ENCODE data around the gene NDRG4. TPM values are rescaled to one million over a fixed set of nuclear protein-coding genes. Genes with fewer than 3 reads are reported as not detected.
"Not testable (repeated sequence)": the region's sequence is repeated elsewhere in the genome, so short reads cannot be mapped to it uniquely, and the experiment has no call there.

The NDRG4 gene
- total and polyA plus RNA-seq, 2 experiments from 2014 or later = 48.0 to 62.3 TPM

- no peak for DNase-seq (ENCODE audit: low read depth in 1 of 2, low spot score in 1 of 2)
- Histone ChIP-seq H3K27me3 (no peaks in the 10 kb centered on the region), H3K36me3 (no peaks in the 10 kb centered on the region), H3K4me1 (ENCODE audit: low read depth) (peaks cover 9% of the 10 kb centered on the region), H3K27ac (no peak overlapping the region), H3K4me3 (no peak overlapping the region), H3K9me3 (ENCODE audit: low read depth) (no peaks in the 10 kb centered on the region)
- no peak for TF ChIP-seq CTCF (IDR thresholded peaks at IDR 0.05; ENCODE audit: low read depth, low read length)
These were observed 9.9 kb upstream of the NDRG4 start for GRCh38 chr16:58490065-58490464.

DNA sequence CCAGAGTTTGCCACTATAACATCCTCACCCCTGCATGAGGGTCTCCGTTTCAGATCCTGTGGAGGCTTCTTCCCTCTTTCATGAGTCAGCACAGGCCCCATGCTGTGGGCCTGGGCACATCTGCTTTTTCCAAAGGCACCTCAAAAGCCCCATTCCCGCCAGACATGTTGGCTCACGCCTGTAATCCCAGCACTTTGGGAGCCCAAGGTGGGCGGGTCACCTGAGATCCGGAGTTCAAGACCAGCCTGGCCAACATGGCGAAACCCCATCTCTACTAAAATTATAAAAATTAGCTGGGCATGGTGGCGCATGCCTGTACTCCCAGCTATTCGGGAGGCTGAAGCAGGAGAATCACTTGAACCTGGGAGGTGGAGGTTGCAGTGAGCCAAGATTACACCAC is 9.4 kb upstream of the NDRG4 start:
- not testable (repeated sequence) for H3K9me3 ChIP-seq (ENCODE audit: low read depth); DNase-seq (ENCODE audit: low read depth in 1 of 2, low spot score in 1 of 2); H3K4me1 ChIP-seq (ENCODE audit: low read depth); H3K27me3 ChIP-seq; H3K36me3 ChIP-seq; H3K4me3 ChIP-seq; H3K27ac ChIP-seq

- no peaks in the 10 kb centered on the region for H3K9me3 ChIP-seq (ENCODE audit: low read depth)
- H3K4me1 ChIP-seq (ENCODE audit: low read depth) = no peaks in the 10 kb centered on the region
- no peak overlapping the region for H3K4me3 ChIP-seq
- H3K27ac ChIP-seq = no peak overlapping the region
- DNase-seq (ENCODE audit: low read depth in 1 of 2, low spot score in 1 of 2) = no peak
- H3K27me3 ChIP-seq = no peaks in the 10 kb centered on the region
- no peak for TF ChIP-seq CTCF (IDR thresholded peaks at IDR 0.05; ENCODE audit: low read depth, low read length)
- H3K36me3 ChIP-seq = no peaks in the 10 kb centered on the region
These were observed 7.9 kb upstream of the NDRG4 start for GRCh38 chr16:58492066-58492465.

GRCh38 chr16:58492735-58493134 is 7.2 kb upstream of the NDRG4 start:
- no peak for TF ChIP-seq CTCF (IDR thresholded peaks at IDR 0.05; ENCODE audit: low read depth, low read length)
- no peak for DNase-seq (ENCODE audit: low read depth in 1 of 2, low spot score in 1 of 2)
- H3K27me3 ChIP-seq = no peaks in the 10 kb centered on the region
- no peak overlapping the region for H3K4me3 ChIP-seq
- no peak overlapping the region for H3K27ac ChIP-seq
- no peaks in the 10 kb centered on the region for H3K4me1 ChIP-seq (ENCODE audit: low read depth)
- no peaks in the 10 kb centered on the region for H3K9me3 ChIP-seq (ENCODE audit: low read depth)
- no peaks in the 10 kb centered on the region for H3K36me3 ChIP-seq

DNA sequence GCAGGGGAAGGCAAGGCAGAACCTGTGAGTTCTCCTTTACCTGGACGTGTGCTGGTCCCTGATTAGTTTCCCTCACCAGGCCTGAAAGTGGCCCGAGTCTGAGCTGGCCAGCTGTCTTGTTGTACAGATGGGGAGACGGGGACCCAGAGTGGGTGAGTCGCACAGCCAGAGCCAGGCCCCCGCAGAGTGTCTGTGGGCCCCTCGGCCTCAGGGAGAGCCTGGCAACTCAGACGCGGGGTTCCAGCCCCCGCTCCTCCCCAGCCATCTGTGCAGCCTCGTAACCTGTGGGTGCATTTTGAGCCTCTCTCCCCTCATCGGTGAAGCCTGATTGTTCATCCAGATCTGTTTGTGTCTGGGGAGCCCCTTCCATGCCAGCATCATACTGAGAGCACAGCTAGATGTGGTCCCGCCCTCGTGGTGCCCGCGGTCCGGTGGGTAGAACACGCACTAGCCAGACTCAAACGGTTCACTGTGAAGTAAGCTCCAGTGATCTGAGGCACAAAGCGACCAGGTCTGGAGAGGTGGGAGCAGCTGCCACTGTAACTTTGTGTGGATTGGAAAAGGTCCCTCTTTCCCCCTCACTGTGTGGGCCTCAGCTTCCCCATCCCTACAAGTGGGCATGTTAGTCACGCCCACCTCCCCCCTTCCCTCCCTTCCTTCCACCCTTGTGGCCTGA is 6.0 kb upstream of the NDRG4 start:
- Histone ChIP-seq H3K36me3 (no peaks in the 10 kb centered on the region), H3K27ac (no peak overlapping the region), H3K9me3 (ENCODE audit: low read depth) (no peaks in the 10 kb centered on the region), H3K4me3 (no peak overlapping the region), H3K4me1 (ENCODE audit: low read depth) (no peaks in the 10 kb centered on the region), H3K27me3 (no peaks in the 10 kb centered on the region)
- DNase-seq (ENCODE audit: low read depth in 1 of 2, low spot score in 1 of 2) = no peak
- TF ChIP-seq CTCF (IDR thresholded peaks at IDR 0.05; ENCODE audit: low read depth, low read length) = no peak

- peak; percentile 80 for TF ChIP-seq CTCF (IDR thresholded peaks at IDR 0.05; ENCODE audit: low read depth, low read length)
- no peaks in the 10 kb centered on the region for H3K27me3 ChIP-seq
- H3K27ac ChIP-seq = no peak overlapping the region
- DNase-seq (ENCODE audit: low read depth in 1 of 2, low spot score in 1 of 2) = peak; percentile 85 to 97
- no peaks in the 10 kb centered on the region for H3K4me1 ChIP-seq (ENCODE audit: low read depth)
- no peak overlapping the region for H3K4me3 ChIP-seq
- no peaks in the 10 kb centered on the region for H3K36me3 ChIP-seq
- H3K9me3 ChIP-seq (ENCODE audit: low read depth) = no peaks in the 10 kb centered on the region
These were observed 4.9 kb upstream of the NDRG4 start for GRCh38 chr16:58494981-58495520.
